Neural cell (in vitro differentiated cells): ENCODE data around the gene MOG. TPM values are rescaled to one million over a fixed set of nuclear protein-coding genes. Genes with fewer than 3 reads are reported as not detected.

Experiments used
- H2AFZ ChIP-seq: fragments of 200-600, 300-800 bp; sonication (generic), shearing (Covaris generic); 2 replicates; pipeline ENCODE4 v1.6.0; 2014; ENCODE audit warnings: low read depth, mild to moderate bottlenecking, antibody characterized with exemption, low read length, moderate library complexity
- H3F3A ChIP-seq: fragments of 200-600 bp; shearing (Covaris generic); 2 replicates; pipeline ENCODE4 v1.6.1; 2016; ENCODE audit warnings: mild to moderate bottlenecking, moderate library complexity, mixed read lengths, antibody characterized with exemption, low read length; ENCODE audit not compliant: insufficient read depth, poor library complexity, severe bottlenecking
- H3K27ac ChIP-seq: fragments of 200-600, 300-800 bp; sonication (generic), shearing (Covaris generic); 2 replicates; pipeline ENCODE4 v1.5.1; 2014; ENCODE audit warnings: mild to moderate bottlenecking, low read length, moderate library complexity
- H3K27me3 ChIP-seq: fragments of 300-800, 200-600 bp; sonication (generic), shearing (Covaris generic); 2 replicates; pipeline ENCODE4 v1.6.0; 2014; ENCODE audit warnings: mild to moderate bottlenecking, low read depth, low read length, moderate library complexity; ENCODE audit not compliant: insufficient read depth
- H3K36me3 ChIP-seq: fragments of 300-800, 200-600 bp; sonication (generic), shearing (Covaris generic); 2 replicates; pipeline ENCODE4 v1.5.1; 2014; ENCODE audit warnings: mild to moderate bottlenecking, antibody characterized with exemption, low read length, moderate library complexity; ENCODE audit not compliant: insufficient read depth
- H3K4me2 ChIP-seq: fragments of 300-800, 200-600 bp; sonication (generic), shearing (Covaris generic); 2 replicates; pipeline ENCODE4 v1.6.0; 2014; ENCODE audit warnings: mild to moderate bottlenecking, low read length
- H3K4me3 ChIP-seq: fragments of 300-800, 200-600 bp; sonication (generic), shearing (Covaris generic); 2 replicates; pipeline ENCODE4 v1.5.1; 2014; ENCODE audit warnings: mild to moderate bottlenecking, low read length, moderate library complexity
- H3K79me2 ChIP-seq: fragments of 200-600 bp; shearing (Covaris generic); replicated peaks from 2 replicates; pipeline ENCODE4 v1.6.0; 2014; ENCODE audit warnings: mild to moderate bottlenecking, low read length, moderate library complexity; ENCODE audit not compliant: insufficient read depth
- H3K9ac ChIP-seq: fragments of 300-800, 200-600 bp; sonication (generic), shearing (Covaris generic); 2 replicates; pipeline ENCODE4 v1.6.1; 2016; ENCODE audit warnings: mild to moderate bottlenecking, low read length, mixed read lengths
- H3K9me2 ChIP-seq: fragments of 200-600 bp; shearing (Covaris generic); 2 replicates; pipeline ENCODE4 v1.6.1; 2016; ENCODE audit warnings: mild to moderate bottlenecking, low read length, mixed read lengths; ENCODE audit not compliant: insufficient read depth
- H3K9me3 ChIP-seq: fragments of 200-600, 300-800 bp; sonication (generic), shearing (Covaris generic); 2 replicates; pipeline ENCODE4 v1.6.1; 2016; ENCODE audit warnings: mild to moderate bottlenecking, mixed run types, low read length, moderate library complexity, mixed read lengths
- H4K20me1 ChIP-seq: fragments of 200-600 bp; shearing (Covaris generic); 2 replicates; pipeline ENCODE4 v1.6.1; 2016; ENCODE audit warnings: mild to moderate bottlenecking, mixed run types; ENCODE audit not compliant: insufficient read depth
- EP300 ChIP-seq: fragments of 450-650 bp; conservative IDR thresholded peaks from 2 replicates; pipeline ENCODE4 v1.6.1; 2014; ENCODE audit warnings: antibody characterized with exemption, mild to moderate bottlenecking, moderate library complexity; ENCODE audit not compliant: poor library complexity, severe bottlenecking
- MXI1 ChIP-seq: fragments of 450-650 bp; conservative IDR thresholded peaks from 2 replicates; pipeline ENCODE4 v1.6.1; 2014; ENCODE audit warnings: antibody characterized with exemption, mild to moderate bottlenecking; ENCODE audit not compliant: poor library complexity, severe bottlenecking
- POLR2AphosphoS5 ChIP-seq: IDR thresholded peaks from 2 replicates; pipeline ENCODE4 v1.6.1; 2012
- RAD21 ChIP-seq: fragments of 450-650 bp; conservative IDR thresholded peaks from 2 replicates; pipeline ENCODE4 v1.6.1; 2014; ENCODE audit warnings: antibody characterized with exemption, mild to moderate bottlenecking, moderate library complexity
- SMC3 ChIP-seq: fragments of 450-650 bp; conservative IDR thresholded peaks from 2 replicates; pipeline ENCODE4 v1.6.1; 2014; ENCODE audit warnings: antibody characterized with exemption, mild to moderate bottlenecking, moderate library complexity; ENCODE audit not compliant: poor library complexity
- TAF1 ChIP-seq: IDR thresholded peaks from 2 replicates; pipeline ENCODE4 v1.6.1; 2012; ENCODE audit warnings: low read depth
- polyA plus RNA-seq: library from polyadenylated mRNA; depleted of rRNA; stranded (reverse); fragments of >200 nt; gene quantifications from 2 replicates; pipeline ENCODE4 v1.2.3, GENCODE V29; 2014
- TF ChIP-seq, protein P1 (sequence below): fragments of 450-650 bp; IDR thresholded peaks from 2 replicates; pipeline ENCODE4 v1.5.1; 2014; ENCODE audit warnings: antibody characterized with exemption, mild to moderate bottlenecking, moderate library complexity; ENCODE audit not compliant: poor library complexity, severe bottlenecking
- TF ChIP-seq, protein P2 (sequence below): IDR thresholded peaks from 2 replicates; pipeline ENCODE4 v1.6.1; 2012; ENCODE audit warnings: borderline replicate concordance

MOG gene
- polyA plus RNA-seq, 1 donor from 2014 or later, result not detected

DNA sequence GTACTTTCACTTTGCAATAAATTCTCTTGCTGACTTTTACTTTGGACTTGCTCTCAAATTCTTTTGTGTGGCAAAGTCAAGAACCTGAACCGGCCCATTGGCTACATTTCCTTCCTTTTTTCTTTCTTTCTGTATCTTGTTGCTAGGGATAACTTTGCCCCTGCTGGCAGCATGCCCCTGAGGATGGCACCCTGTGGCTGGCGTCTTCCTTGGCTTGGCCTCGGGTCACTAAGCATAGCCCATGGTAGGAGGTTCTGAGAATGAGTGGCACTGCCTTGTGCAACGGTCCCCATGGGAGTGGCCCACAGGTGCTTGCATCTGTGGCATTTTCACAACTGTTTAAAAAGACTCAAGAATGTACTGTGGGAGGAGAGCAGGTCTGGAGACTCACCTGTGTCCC is 52.3 kb downstream of the MOG start:
- TF ChIP-seq, protein P1, sequence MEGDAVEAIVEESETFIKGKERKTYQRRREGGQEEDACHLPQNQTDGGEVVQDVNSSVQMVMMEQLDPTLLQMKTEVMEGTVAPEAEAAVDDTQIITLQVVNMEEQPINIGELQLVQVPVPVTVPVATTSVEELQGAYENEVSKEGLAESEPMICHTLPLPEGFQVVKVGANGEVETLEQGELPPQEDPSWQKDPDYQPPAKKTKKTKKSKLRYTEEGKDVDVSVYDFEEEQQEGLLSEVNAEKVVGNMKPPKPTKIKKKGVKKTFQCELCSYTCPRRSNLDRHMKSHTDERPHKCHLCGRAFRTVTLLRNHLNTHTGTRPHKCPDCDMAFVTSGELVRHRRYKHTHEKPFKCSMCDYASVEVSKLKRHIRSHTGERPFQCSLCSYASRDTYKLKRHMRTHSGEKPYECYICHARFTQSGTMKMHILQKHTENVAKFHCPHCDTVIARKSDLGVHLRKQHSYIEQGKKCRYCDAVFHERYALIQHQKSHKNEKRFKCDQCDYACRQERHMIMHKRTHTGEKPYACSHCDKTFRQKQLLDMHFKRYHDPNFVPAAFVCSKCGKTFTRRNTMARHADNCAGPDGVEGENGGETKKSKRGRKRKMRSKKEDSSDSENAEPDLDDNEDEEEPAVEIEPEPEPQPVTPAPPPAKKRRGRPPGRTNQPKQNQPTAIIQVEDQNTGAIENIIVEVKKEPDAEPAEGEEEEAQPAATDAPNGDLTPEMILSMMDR, result no peak
- no peak for TF ChIP-seq MXI1
- no peaks in the 10 kb centered on the region for H3K27me3 ChIP-seq

DNA sequence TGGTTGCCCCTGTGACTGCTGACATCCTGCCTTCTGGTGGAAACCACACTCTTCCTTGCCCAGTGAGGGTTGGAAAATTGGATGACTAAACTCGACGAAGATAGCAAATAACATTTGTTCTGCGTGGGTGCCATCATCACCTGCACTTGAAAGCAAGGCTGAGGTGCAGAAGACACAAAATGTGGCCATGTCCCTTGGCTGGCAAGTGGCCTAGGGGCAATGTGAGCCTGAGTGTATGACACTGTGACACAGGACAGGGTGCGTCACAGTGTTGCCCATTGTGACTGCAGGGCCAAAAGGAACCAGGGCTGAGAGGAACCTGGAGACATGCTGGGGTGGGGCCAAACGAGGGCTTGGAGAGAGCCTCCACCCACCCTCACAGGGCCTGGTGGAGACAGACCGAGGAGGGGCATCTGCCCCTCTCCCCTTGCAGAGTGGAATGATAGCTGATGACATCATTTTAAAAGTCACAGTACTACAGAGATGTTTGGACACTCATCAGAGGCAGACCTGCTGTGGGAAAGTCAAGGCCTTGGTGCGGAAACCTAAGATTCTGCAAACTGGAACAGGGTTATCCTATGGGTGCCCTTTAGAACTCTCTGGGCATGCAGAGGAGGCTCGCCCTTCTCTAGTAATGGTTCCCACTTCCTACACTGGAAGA is 53.5 kb downstream of the MOG start:
- Histone ChIP-seq H3K9me3 (no peaks in the 10 kb centered on the region), H3F3A (no peaks in the 10 kb centered on the region), H2AFZ (no peak overlapping the region), H3K79me2 (no peaks in the 10 kb centered on the region), H4K20me1 (no peaks in the 10 kb centered on the region), H3K27ac (no peak overlapping the region), H3K9me2 (no peaks in the 10 kb centered on the region), H3K4me3 (no peak overlapping the region), H3K9ac (no peak overlapping the region), H3K4me2 (no peak overlapping the region), H3K27me3 (no peaks in the 10 kb centered on the region), H3K36me3 (no peaks in the 10 kb centered on the region)
- TF ChIP-seq POLR2AphosphoS5, result no peak
- TF ChIP-seq EP300, result no peak
- no peak for TF ChIP-seq MXI1
- TF ChIP-seq, protein P1, result no peak
- no peak for TF ChIP-seq RAD21
- no peak for TF ChIP-seq SMC3
- TF ChIP-seq, protein P2, sequence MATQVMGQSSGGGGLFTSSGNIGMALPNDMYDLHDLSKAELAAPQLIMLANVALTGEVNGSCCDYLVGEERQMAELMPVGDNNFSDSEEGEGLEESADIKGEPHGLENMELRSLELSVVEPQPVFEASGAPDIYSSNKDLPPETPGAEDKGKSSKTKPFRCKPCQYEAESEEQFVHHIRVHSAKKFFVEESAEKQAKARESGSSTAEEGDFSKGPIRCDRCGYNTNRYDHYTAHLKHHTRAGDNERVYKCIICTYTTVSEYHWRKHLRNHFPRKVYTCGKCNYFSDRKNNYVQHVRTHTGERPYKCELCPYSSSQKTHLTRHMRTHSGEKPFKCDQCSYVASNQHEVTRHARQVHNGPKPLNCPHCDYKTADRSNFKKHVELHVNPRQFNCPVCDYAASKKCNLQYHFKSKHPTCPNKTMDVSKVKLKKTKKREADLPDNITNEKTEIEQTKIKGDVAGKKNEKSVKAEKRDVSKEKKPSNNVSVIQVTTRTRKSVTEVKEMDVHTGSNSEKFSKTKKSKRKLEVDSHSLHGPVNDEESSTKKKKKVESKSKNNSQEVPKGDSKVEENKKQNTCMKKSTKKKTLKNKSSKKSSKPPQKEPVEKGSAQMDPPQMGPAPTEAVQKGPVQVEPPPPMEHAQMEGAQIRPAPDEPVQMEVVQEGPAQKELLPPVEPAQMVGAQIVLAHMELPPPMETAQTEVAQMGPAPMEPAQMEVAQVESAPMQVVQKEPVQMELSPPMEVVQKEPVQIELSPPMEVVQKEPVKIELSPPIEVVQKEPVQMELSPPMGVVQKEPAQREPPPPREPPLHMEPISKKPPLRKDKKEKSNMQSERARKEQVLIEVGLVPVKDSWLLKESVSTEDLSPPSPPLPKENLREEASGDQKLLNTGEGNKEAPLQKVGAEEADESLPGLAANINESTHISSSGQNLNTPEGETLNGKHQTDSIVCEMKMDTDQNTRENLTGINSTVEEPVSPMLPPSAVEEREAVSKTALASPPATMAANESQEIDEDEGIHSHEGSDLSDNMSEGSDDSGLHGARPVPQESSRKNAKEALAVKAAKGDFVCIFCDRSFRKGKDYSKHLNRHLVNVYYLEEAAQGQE, result no peak
- TF ChIP-seq TAF1, result no peak

More for the DNA sequence above, 52.3 kb downstream of the MOG start:
- Histone ChIP-seq H4K20me1 (no peaks in the 10 kb centered on the region), H3K36me3 (no peaks in the 10 kb centered on the region), H3K4me2 (no peak overlapping the region), H3F3A (no peaks in the 10 kb centered on the region), H3K27ac (no peak overlapping the region), H3K4me3 (no peak overlapping the region), H2AFZ (no peak overlapping the region), H3K9me3 (no peaks in the 10 kb centered on the region), H3K9me2 (no peaks in the 10 kb centered on the region), H3K79me2 (no peaks in the 10 kb centered on the region), H3K9ac (no peak overlapping the region)
